Measurements from ENCODE around the gene OSBPL10. TPM values are rescaled to one million over a fixed set of nuclear protein-coding genes. Genes with fewer than 3 reads are reported as not detected.

Gene OSBPL10
- total RNA-seq, 1 donor from 2014 or later = 45.4 TPM

DNA sequence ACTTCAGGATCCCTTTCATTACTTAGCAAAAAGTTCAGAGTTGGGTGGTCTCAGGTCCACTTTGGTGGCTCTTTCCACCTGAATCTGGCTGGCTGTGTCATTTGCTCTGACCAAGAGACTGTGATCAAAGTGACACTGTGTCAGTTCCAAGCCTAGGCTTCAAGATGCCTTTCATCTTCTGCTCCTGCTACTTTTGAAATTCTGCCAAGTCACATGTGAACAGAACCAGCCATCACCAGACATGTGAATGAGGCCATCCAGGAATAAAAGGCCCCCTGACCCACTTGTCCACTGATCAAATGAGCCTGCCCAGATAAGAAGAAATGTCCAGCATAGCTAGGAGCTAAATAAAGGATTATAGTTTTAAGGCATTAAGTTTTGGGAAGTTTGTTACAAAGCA is 132.2 kb downstream of the OSBPL10 start:
- no peak for DNase-seq (ENCODE audit: low spot score)
- no peaks in the 10 kb centered on the region for H3K27me3 Mint-ChIP-seq (ENCODE audit: low read depth)
- no peaks in the 10 kb centered on the region for H3K9me3 Mint-ChIP-seq (ENCODE audit: low read depth)
- no peak overlapping the region for H3K27ac Mint-ChIP-seq (ENCODE audit: unreplicated experiment)
- TF ChIP-seq, protein P1, sequence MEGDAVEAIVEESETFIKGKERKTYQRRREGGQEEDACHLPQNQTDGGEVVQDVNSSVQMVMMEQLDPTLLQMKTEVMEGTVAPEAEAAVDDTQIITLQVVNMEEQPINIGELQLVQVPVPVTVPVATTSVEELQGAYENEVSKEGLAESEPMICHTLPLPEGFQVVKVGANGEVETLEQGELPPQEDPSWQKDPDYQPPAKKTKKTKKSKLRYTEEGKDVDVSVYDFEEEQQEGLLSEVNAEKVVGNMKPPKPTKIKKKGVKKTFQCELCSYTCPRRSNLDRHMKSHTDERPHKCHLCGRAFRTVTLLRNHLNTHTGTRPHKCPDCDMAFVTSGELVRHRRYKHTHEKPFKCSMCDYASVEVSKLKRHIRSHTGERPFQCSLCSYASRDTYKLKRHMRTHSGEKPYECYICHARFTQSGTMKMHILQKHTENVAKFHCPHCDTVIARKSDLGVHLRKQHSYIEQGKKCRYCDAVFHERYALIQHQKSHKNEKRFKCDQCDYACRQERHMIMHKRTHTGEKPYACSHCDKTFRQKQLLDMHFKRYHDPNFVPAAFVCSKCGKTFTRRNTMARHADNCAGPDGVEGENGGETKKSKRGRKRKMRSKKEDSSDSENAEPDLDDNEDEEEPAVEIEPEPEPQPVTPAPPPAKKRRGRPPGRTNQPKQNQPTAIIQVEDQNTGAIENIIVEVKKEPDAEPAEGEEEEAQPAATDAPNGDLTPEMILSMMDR (IDR thresholded peaks at IDR 0.05) = no peak
- H3K4me1 Mint-ChIP-seq (ENCODE audit: low read depth) = peaks cover 29% of the 10 kb centered on the region
- peaks cover 5% of the 10 kb centered on the region for H3K36me3 Mint-ChIP-seq (ENCODE audit: low read depth)
- no peak overlapping the region for H3K4me3 Mint-ChIP-seq (ENCODE audit: unreplicated experiment)

DNA sequence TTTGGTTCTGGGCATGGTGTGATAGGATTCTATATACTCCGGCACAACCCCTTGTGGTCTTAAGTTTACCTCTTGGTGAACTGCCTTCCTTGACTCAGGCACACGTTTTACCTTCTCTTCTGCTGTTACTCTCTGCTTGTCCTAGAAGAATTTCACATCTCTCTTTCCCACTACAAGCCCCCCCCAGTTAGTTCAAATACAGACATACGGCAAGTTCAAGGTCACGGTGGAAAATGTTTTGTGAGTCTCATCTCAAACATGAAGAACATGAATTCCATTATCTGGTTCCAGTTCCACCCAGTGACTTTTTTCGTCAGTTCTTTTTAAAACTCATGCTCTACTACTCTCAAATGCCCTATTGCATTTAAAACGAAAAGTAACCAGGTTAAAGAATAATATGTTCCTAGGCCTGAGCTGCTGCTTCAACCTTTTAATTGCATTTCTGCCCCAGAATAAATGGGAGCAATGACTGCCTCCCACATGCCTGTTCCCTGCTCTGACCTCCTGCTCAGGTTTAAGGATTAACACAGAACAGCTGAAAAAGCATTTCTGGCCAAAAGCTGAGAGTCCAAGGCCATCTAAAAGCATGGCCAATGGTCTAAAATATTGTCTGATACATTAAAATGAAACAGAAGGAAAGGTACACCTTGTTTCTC is 132.8 kb downstream of the OSBPL10 start:
- peaks cover 29% of the 10 kb centered on the region for H3K4me1 Mint-ChIP-seq (ENCODE audit: low read depth)
- DNase-seq (ENCODE audit: low spot score) = no peak
- no peaks in the 10 kb centered on the region for H3K27me3 Mint-ChIP-seq (ENCODE audit: low read depth)

DNA sequence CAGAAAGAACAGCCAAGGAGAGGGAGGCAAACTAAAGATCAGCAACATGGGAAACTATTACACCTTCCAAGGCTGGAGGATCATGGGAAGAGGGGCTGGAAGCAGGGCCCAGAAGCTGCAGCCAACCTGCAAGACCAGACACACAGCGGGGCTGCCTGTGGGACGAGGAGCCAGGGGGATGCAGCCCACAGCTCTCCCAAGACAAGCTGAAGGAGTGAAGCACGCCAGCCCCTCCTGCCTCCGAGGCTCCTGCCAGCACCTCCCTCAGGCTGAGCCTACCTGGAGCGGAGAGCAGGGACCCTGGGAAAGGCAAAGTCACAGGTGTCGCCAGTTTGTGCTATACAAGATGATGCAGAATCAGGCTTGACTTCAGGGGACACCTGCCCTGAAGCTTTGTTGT is 133.3 kb downstream of the OSBPL10 start:
- H3K4me3 Mint-ChIP-seq (ENCODE audit: unreplicated experiment) = no peak overlapping the region
- TF ChIP-seq, protein P1 (IDR thresholded peaks at IDR 0.05) = no peak
- H3K4me1 Mint-ChIP-seq (ENCODE audit: low read depth) = peaks cover 29% of the 10 kb centered on the region
- H3K9me3 Mint-ChIP-seq (ENCODE audit: low read depth) = no peaks in the 10 kb centered on the region
- H3K27ac Mint-ChIP-seq (ENCODE audit: unreplicated experiment) = no peak overlapping the region
- DNase-seq (ENCODE audit: low spot score) = no peak
- H3K27me3 Mint-ChIP-seq (ENCODE audit: low read depth) = no peaks in the 10 kb centered on the region
- H3K36me3 Mint-ChIP-seq (ENCODE audit: low read depth) = peaks cover 5% of the 10 kb centered on the region

More for the DNA sequence above, 132.8 kb downstream of the OSBPL10 start:
- TF ChIP-seq, protein P1 (IDR thresholded peaks at IDR 0.05) = no peak
- Mint-ChIP-seq H3K9me3 (ENCODE audit: low read depth) (no peaks in the 10 kb centered on the region), H3K4me3 (ENCODE audit: unreplicated experiment) (no peak overlapping the region), H3K27ac (ENCODE audit: unreplicated experiment) (no peak overlapping the region), H3K36me3 (ENCODE audit: low read depth) (peaks cover 5% of the 10 kb centered on the region)

DNA sequence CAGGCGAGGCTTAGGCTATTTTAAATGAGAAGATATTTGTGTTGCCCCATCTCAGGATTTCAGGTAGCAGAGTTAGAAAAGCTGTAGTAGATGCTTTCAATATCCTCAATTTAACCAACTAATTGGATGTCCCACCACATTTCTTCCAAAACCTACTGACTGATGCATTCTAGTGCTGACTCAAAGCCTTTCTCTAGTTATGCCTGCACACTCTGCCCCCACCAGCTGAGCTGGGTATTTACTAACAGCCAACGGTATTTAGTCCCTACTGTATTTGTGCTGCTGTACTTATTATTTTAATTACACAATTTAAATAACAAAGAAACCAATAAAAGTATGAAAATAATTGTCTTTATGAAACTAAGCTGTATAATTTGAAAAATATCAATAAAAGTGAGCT is 139.5 kb downstream of the OSBPL10 start:
- TF ChIP-seq, protein P1 (IDR thresholded peaks at IDR 0.05) = no peak
- H3K27ac Mint-ChIP-seq (ENCODE audit: unreplicated experiment) = no peak overlapping the region
- H3K4me1 Mint-ChIP-seq (ENCODE audit: low read depth) = peaks cover 15% of the 10 kb centered on the region
- peaks cover 1% of the 10 kb centered on the region for H3K36me3 Mint-ChIP-seq (ENCODE audit: low read depth)
- no peak for DNase-seq (ENCODE audit: low spot score)
- H3K27me3 Mint-ChIP-seq (ENCODE audit: low read depth) = no peaks in the 10 kb centered on the region
- no peak overlapping the region for H3K4me3 Mint-ChIP-seq (ENCODE audit: unreplicated experiment)
- no peaks in the 10 kb centered on the region for H3K9me3 Mint-ChIP-seq (ENCODE audit: low read depth)

DNA sequence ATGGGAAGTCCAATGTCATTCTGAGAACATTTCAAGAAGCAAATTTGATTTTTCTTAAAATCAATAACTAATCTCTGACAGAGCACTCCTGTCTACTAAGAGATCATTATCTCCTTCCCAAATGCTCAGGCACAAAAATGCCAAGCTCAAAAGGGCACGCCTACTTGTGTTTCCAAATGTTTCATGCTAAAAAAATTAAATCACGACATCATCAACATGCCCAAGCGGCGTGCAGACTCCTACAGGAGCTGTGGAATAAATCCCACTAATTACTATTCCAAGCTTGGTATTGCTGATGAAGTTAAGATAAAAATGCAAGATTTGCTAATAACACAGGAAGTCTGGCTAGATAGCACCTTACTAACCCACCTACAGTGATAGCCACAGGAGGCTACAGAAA is 140.8 kb downstream of the OSBPL10 start:
- no peaks in the 10 kb centered on the region for H3K9me3 Mint-ChIP-seq (ENCODE audit: low read depth)
- no peak overlapping the region for H3K27ac Mint-ChIP-seq (ENCODE audit: unreplicated experiment)
- H3K27me3 Mint-ChIP-seq (ENCODE audit: low read depth) = no peaks in the 10 kb centered on the region
- H3K4me1 Mint-ChIP-seq (ENCODE audit: low read depth) = peaks cover 27% of the 10 kb centered on the region
- no peak overlapping the region for H3K4me3 Mint-ChIP-seq (ENCODE audit: unreplicated experiment)
- TF ChIP-seq, protein P1 (IDR thresholded peaks at IDR 0.05) = no peak
- peaks cover 1% of the 10 kb centered on the region for H3K36me3 Mint-ChIP-seq (ENCODE audit: low read depth)
- DNase-seq (ENCODE audit: low spot score) = no peak
